ENCODE measurements around the gene GMPPA. TPM values are rescaled to one million over a fixed set of nuclear protein-coding genes. Genes with fewer than 3 reads are reported as not detected.

The GMPPA gene
- total RNA-seq, 2 experiments from 2014 or later = 25.2 to 28.4 TPM

GRCh38 chr2:219531639-219532377, 33.1 kb downstream of the GMPPA start:
- Mint-ChIP-seq H3K36me3 (ENCODE audit: low read depth) (no peaks in the 10 kb centered on the region), H3K4me3 (no peak overlapping the region), H3K4me1 (ENCODE audit: low read depth) (no peaks in the 10 kb centered on the region), H3K9me3 (no peaks in the 10 kb centered on the region), H3K27ac (no peak overlapping the region), H3K27me3 (ENCODE audit: low read depth) (peaks cover 39% of the 10 kb centered on the region)
- CTCF ChIA-PET = interaction anchor here (0.7 to 8.1 kb wide), 8 partner anchors 8 to 180 kb away, joined by 3 to 211 read pairs (median 4); partner anchors contain the start of genes GMPPA and STK11IP
- no peak for DNase-seq
- intact Hi-C loops (cut with micrococcal nuclease) = no loop called here

GRCh38 chr2:219532378-219532649, 33.6 kb downstream of the GMPPA start:
- Mint-ChIP-seq H3K4me3 (no peak overlapping the region), H3K27me3 (ENCODE audit: low read depth) (peaks cover 34% of the 10 kb centered on the region), H3K4me1 (ENCODE audit: low read depth) (no peaks in the 10 kb centered on the region), H3K36me3 (ENCODE audit: low read depth) (no peaks in the 10 kb centered on the region), H3K27ac (no peak overlapping the region), H3K9me3 (no peaks in the 10 kb centered on the region)
- CTCF ChIA-PET = interaction anchor here (0.9 to 8.1 kb wide), 7 partner anchors 7 to 180 kb away, joined by 3 to 211 read pairs (median 4); partner anchors contain the start of genes GMPPA and STK11IP
- no peak for DNase-seq
- intact Hi-C loops (cut with micrococcal nuclease) = no loop called here

GRCh38 chr2:219533930-219534661, 35.4 kb downstream of the GMPPA start:
- intact Hi-C loops (cut with micrococcal nuclease) = no loop called here
- H3K9me3 Mint-ChIP-seq = no peaks in the 10 kb centered on the region
- no peaks in the 10 kb centered on the region for H3K4me1 Mint-ChIP-seq (ENCODE audit: low read depth)
- peaks cover 4% of the 10 kb centered on the region for H3K36me3 Mint-ChIP-seq (ENCODE audit: low read depth)
- no peak overlapping the region for H3K27ac Mint-ChIP-seq
- CTCF ChIA-PET = interaction anchor here (0.6 to 1.1 kb wide), 4 partner anchors 39 to 412 kb away, joined by 3 to 4 read pairs (median 4); a partner anchor contains a TSS
- DNase-seq = no peak
- no peak overlapping the region for H3K4me3 Mint-ChIP-seq
- H3K27me3 Mint-ChIP-seq (ENCODE audit: low read depth) = peaks cover 21% of the 10 kb centered on the region

- intact Hi-C loops (cut with micrococcal nuclease) = no loop called here
- Mint-ChIP-seq H3K4me3 (no peak overlapping the region), H3K27ac (no peak overlapping the region), H3K4me1 (ENCODE audit: low read depth) (peaks cover 2% of the 10 kb centered on the region), H3K9me3 (no peaks in the 10 kb centered on the region), H3K27me3 (ENCODE audit: low read depth) (peaks cover under 1% of the 10 kb centered on the region), H3K36me3 (ENCODE audit: low read depth) (peaks cover 9% of the 10 kb centered on the region)
- CTCF ChIA-PET = no interaction called here
- no peak for DNase-seq
Observed at GRCh38 chr2:219536425-219536824, 37.7 kb downstream of the GMPPA start.

- H3K36me3 Mint-ChIP-seq (ENCODE audit: low read depth) = peaks cover 9% of the 10 kb centered on the region
Observed at GRCh38 chr2:219536967-219537366, 38.3 kb downstream of the GMPPA start.

GRCh38 chr2:219537657-219538488, 39.2 kb downstream of the GMPPA start:
- no peak overlapping the region for H3K4me3 Mint-ChIP-seq
- H3K27ac Mint-ChIP-seq = no peak overlapping the region
- intact Hi-C loops (cut with micrococcal nuclease) = no loop called here
- no peaks in the 10 kb centered on the region for H3K9me3 Mint-ChIP-seq
- H3K4me1 Mint-ChIP-seq (ENCODE audit: low read depth) = peaks cover 13% of the 10 kb centered on the region
- CTCF ChIA-PET = interaction anchor here (0.6 to 5.5 kb wide), 3 partner anchors 9 to 104 kb away, joined by 3 to 65 read pairs (median 3); a partner anchor contains a TSS
- H3K27me3 Mint-ChIP-seq (ENCODE audit: low read depth) = no peaks in the 10 kb centered on the region
- DNase-seq = no peak
- H3K36me3 Mint-ChIP-seq (ENCODE audit: low read depth) = peaks cover 9% of the 10 kb centered on the region

More at GRCh38 chr2:219536967-219537366, 38.3 kb downstream of the GMPPA start:
- intact Hi-C loops (cut with micrococcal nuclease) = no loop called here
- DNase-seq = no peak
- H3K27ac Mint-ChIP-seq = no peak overlapping the region
- H3K9me3 Mint-ChIP-seq = no peaks in the 10 kb centered on the region
- CTCF ChIA-PET = interaction anchor here (5.5 kb wide), 1 partner anchor 8 kb away, joined by 65 read pairs; no protein-coding TSS in a partner anchor
- H3K4me1 Mint-ChIP-seq (ENCODE audit: low read depth) = peaks cover 5% of the 10 kb centered on the region
- H3K27me3 Mint-ChIP-seq (ENCODE audit: low read depth) = no peaks in the 10 kb centered on the region
- no peak overlapping the region for H3K4me3 Mint-ChIP-seq

GRCh38 chr2:219538504-219538951, 39.8 kb downstream of the GMPPA start:
- Mint-ChIP-seq H3K36me3 (ENCODE audit: low read depth) (peaks cover 9% of the 10 kb centered on the region), H3K27ac (no peak overlapping the region), H3K4me1 (ENCODE audit: low read depth) (peaks cover 13% of the 10 kb centered on the region), H3K27me3 (ENCODE audit: low read depth) (no peaks in the 10 kb centered on the region), H3K4me3 (no peak overlapping the region), H3K9me3 (no peaks in the 10 kb centered on the region)
- intact Hi-C loops (cut with micrococcal nuclease) = no loop called here
- CTCF ChIA-PET = interaction anchor here (0.6 to 6.0 kb wide), 4 partner anchors 9 to 103 kb away, joined by 3 to 65 read pairs (median 30); a partner anchor contains a TSS
- no peak for DNase-seq

GRCh38 chr2:219538956-219539788, 40.5 kb downstream of the GMPPA start:
- no peaks in the 10 kb centered on the region for H3K27me3 Mint-ChIP-seq (ENCODE audit: low read depth)
- H3K9me3 Mint-ChIP-seq = no peaks in the 10 kb centered on the region
- DNase-seq = no peak
- peaks cover 13% of the 10 kb centered on the region for H3K4me1 Mint-ChIP-seq (ENCODE audit: low read depth)
- no peak overlapping the region for H3K27ac Mint-ChIP-seq
- intact Hi-C loops (cut with micrococcal nuclease) = no loop called here
- H3K4me3 Mint-ChIP-seq = no peak overlapping the region
- H3K36me3 Mint-ChIP-seq (ENCODE audit: low read depth) = peaks cover 9% of the 10 kb centered on the region
- CTCF ChIA-PET = interaction anchor here (0.6 to 6.0 kb wide), 5 partner anchors 10 to 147 kb away, joined by 3 to 65 read pairs (median 55); no protein-coding TSS in a partner anchor

GRCh38 chr2:219539926-219540678, 41.4 kb downstream of the GMPPA start:
- H3K27me3 Mint-ChIP-seq (ENCODE audit: low read depth) = peaks cover 3% of the 10 kb centered on the region
- H3K4me1 Mint-ChIP-seq (ENCODE audit: low read depth) = peaks cover 20% of the 10 kb centered on the region
- intact Hi-C loops (cut with micrococcal nuclease) = loop anchor here (5.0 kb wide), 2 partner anchors 293 to 363 kb away; partner anchors contain the start of genes CNPPD1, GLB1L, RETREG2 and STK16
- CTCF ChIA-PET = interaction anchor here (0.5 to 6.0 kb wide), 16 partner anchors 9 to 150 kb away, joined by 3 to 65 read pairs (median 12); partner anchors contain the start of gene STK11IP
- H3K9me3 Mint-ChIP-seq = no peaks in the 10 kb centered on the region
- no peak for DNase-seq
- H3K4me3 Mint-ChIP-seq = no peak overlapping the region
- peaks cover 9% of the 10 kb centered on the region for H3K36me3 Mint-ChIP-seq (ENCODE audit: low read depth)
- no peak overlapping the region for H3K27ac Mint-ChIP-seq

- H3K9me3 Mint-ChIP-seq = no peaks in the 10 kb centered on the region
- H3K27me3 Mint-ChIP-seq (ENCODE audit: low read depth) = peaks cover 3% of the 10 kb centered on the region
- no peak overlapping the region for H3K27ac Mint-ChIP-seq
- H3K4me3 Mint-ChIP-seq = no peak overlapping the region
- peaks cover 9% of the 10 kb centered on the region for H3K36me3 Mint-ChIP-seq (ENCODE audit: low read depth)
- intact Hi-C loops (cut with micrococcal nuclease) = loop anchor here (1.0 to 5.0 kb wide), 6 partner anchors 19 to 364 kb away; partner anchors contain the start of genes CNPPD1, GLB1L, RETREG2 and STK16
- no peak for DNase-seq
- peaks cover 20% of the 10 kb centered on the region for H3K4me1 Mint-ChIP-seq (ENCODE audit: low read depth)
- CTCF ChIA-PET = interaction anchor here (0.5 to 6.0 kb wide), 34 partner anchors 8 to 857 kb away, joined by 3 to 65 read pairs (median 4); partner anchors contain the start of genes GMPPA, OBSL1 and STK11IP
Observed at GRCh38 chr2:219540784-219541504, 42.3 kb downstream of the GMPPA start.

Data from activated naive CD4-positive, alpha-beta T cell treated with anti-CD3 and anti-CD28 coated beads for 36 hours (primary cell).